GM06990 (cell line): ENCODE measurements around the gene CNIH1.

Source experiments
- DNase-seq: peaks from one replicate; pipeline ENCODE4 v3.0.0-alpha.2; 2011; ENCODE audit not compliant: insufficient read length; ENCODE audit errors: extremely low read depth
- H3K27me3 ChIP-seq: replicated peaks from 2 replicates; pipeline ENCODE4 v1.6.0; 2011; ENCODE audit warnings: low read length; ENCODE audit not compliant: control insufficient read depth, insufficient read depth
- H3K36me3 ChIP-seq: 2 replicates; pipeline ENCODE4 v1.5.1; 2011; ENCODE audit warnings: low read length; ENCODE audit not compliant: control insufficient read depth, insufficient read depth
- H3K4me3 ChIP-seq: replicated peaks from 2 replicates; pipeline ENCODE4 v1.5.1; 2011; ENCODE audit warnings: low read depth, mild to moderate bottlenecking, control low read depth, low read length
- CTCF ChIP-seq: IDR thresholded peaks from 2 replicates; pipeline ENCODE4 v1.5.1; 2011; ENCODE audit warnings: low read length, control low read depth, mild to moderate bottlenecking, inconsistent platforms; ENCODE audit not compliant: insufficient read depth, poor library complexity, severe bottlenecking

CNIH1 gene

DNA sequence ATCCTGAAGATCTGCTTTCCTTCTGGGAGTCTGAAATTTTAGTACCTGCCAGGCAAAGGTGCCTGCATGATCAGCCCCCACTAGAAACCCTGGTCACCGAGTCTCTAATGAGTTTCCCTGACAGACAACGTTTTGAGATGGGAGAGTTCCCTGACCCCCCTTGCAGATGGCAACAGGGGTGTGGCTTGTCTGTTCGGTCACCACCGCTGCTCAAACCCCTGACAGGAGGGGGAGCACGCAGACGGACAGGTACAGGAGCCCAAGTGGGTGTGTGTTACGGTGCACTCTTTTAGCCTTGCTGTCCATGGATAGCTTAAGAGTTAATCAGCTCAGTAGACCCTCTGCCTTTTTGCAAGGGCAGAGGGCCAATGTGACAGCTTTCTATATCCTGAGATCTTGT is 63.7 kb downstream of the CNIH1 start:
- no peaks in the 10 kb centered on the region for H3K36me3 ChIP-seq
- TF ChIP-seq CTCF = no peak
- DNase-seq = no peak

GRCh38 chr14:54374117-54374884 is 66.9 kb downstream of the CNIH1 start:
- TF ChIP-seq CTCF = no peak
- H3K4me3 ChIP-seq = no peak overlapping the region
- DNase-seq = no peak
- no peaks in the 10 kb centered on the region for H3K27me3 ChIP-seq
- no peaks in the 10 kb centered on the region for H3K36me3 ChIP-seq

More for the DNA sequence above, 63.7 kb downstream of the CNIH1 start:
- no peaks in the 10 kb centered on the region for H3K27me3 ChIP-seq
- H3K4me3 ChIP-seq = no peak overlapping the region
